HepG2 (cell line): Measurements from ENCODE around the gene RNASE4. TPM values are rescaled to one million over a fixed set of nuclear protein-coding genes. Genes with fewer than 3 reads are reported as not detected.

Source experiments
- ARID2 ChIP-seq: sonication (generic); formaldehyde crosslinking; IDR thresholded peaks from 2 replicates; pipeline ENCODE4 v1.8.1; 2022; ENCODE audit warnings: mild to moderate bottlenecking, missing genetic modification reagents, borderline replicate concordance
- ERF ChIP-seq: IDR thresholded peaks from 2 replicates; pipeline ENCODE4 v1.6.1; 2018; ENCODE audit warnings: missing biosample characterization, missing genetic modification reagents
- FOSL2 ChIP-seq: sonication (generic); formaldehyde crosslinking; IDR thresholded peaks from 2 replicates; pipeline ENCODE4 v1.4.0; 2020; ENCODE audit warnings: missing genetic modification reagents
- HINFP ChIP-seq: sonication (generic); formaldehyde crosslinking; IDR thresholded peaks from 2 replicates; pipeline ENCODE4 v1.4.0; 2020; ENCODE audit warnings: low read depth, mild to moderate bottlenecking, missing genetic modification reagents
- HNRNPUL1 ChIP-seq: fragments of 200-400 bp; formaldehyde crosslinking; IDR thresholded peaks from 2 replicates; pipeline ENCODE4 v1.6.1; 2017; ENCODE audit warnings: low read depth, mild to moderate bottlenecking, low read length, moderate library complexity
- HOXA5 ChIP-seq: sonication (generic); formaldehyde crosslinking; IDR thresholded peaks from 2 replicates; pipeline ENCODE4 v1.4.0; 2020; ENCODE audit warnings: missing genetic modification reagents
- IKZF4 ChIP-seq: sonication (generic); formaldehyde crosslinking; IDR thresholded peaks from 2 replicates; pipeline ENCODE4 v1.5.1; 2020; ENCODE audit warnings: borderline replicate concordance, mild to moderate bottlenecking, low read depth, missing genetic modification reagents; ENCODE audit errors: not compliant biosample characterization
- NBN ChIP-seq: fragments of 450-650 bp; conservative IDR thresholded peaks from 2 replicates; pipeline ENCODE4 v1.6.1; 2017
- NFIB ChIP-seq: sonication (generic); formaldehyde crosslinking; IDR thresholded peaks from 2 replicates; pipeline ENCODE4 v1.9.0; 2021; ENCODE audit warnings: missing genetic modification reagents, mild to moderate bottlenecking, borderline replicate concordance
- NR0B2 ChIP-seq: sonication (generic); formaldehyde crosslinking; IDR thresholded peaks from 2 replicates; pipeline ENCODE4 v1.4.0; 2020; ENCODE audit warnings: mild to moderate bottlenecking, missing genetic modification reagents
- RNF2 ChIP-seq: fragments of 450-650 bp; conservative IDR thresholded peaks from 2 replicates; pipeline ENCODE4 v1.6.1; 2016; ENCODE audit warnings: low read depth
- SNAI1 ChIP-seq: sonication (generic); formaldehyde crosslinking; IDR thresholded peaks from 2 replicates; pipeline ENCODE4 v1.5.0; 2020; ENCODE audit warnings: mild to moderate bottlenecking, missing genetic modification reagents, borderline replicate concordance
- SP2 ChIP-seq: sonication (generic); formaldehyde crosslinking; IDR thresholded peaks from 2 replicates; pipeline ENCODE4 v1.5.1; 2020; ENCODE audit warnings: mild to moderate bottlenecking, missing genetic modification reagents
- U2AF1 ChIP-seq: fragments of 200-400 bp; formaldehyde crosslinking; optimal IDR thresholded peaks from 2 replicates; pipeline ENCODE3; 2017; ENCODE audit warnings: mild to moderate bottlenecking, low read depth, low read length
- ZFP36 ChIP-seq: fragments of 150-350 bp; IDR thresholded peaks from 2 replicates; pipeline ENCODE4 v1.6.1; 2018; ENCODE audit warnings: borderline replicate concordance, low read length, low read depth; ENCODE audit not compliant: partially characterized antibody
- ZNF17 ChIP-seq: sonication (generic); formaldehyde crosslinking; IDR thresholded peaks from 2 replicates; pipeline ENCODE4 v1.5.0; 2020; ENCODE audit warnings: mild to moderate bottlenecking, missing genetic modification reagents
- ZNF230 ChIP-seq: sonication (generic); formaldehyde crosslinking; IDR thresholded peaks from 2 replicates; pipeline ENCODE4 v1.4.0; 2020; ENCODE audit warnings: mild to moderate bottlenecking, missing genetic modification reagents
- ZNF317 ChIP-seq: sonication (generic); formaldehyde crosslinking; IDR thresholded peaks from 2 replicates; pipeline ENCODE4 v1.5.0; 2020; ENCODE audit warnings: mild to moderate bottlenecking, missing genetic modification reagents
- ZNF670 ChIP-seq: sonication (generic); formaldehyde crosslinking; IDR thresholded peaks from 2 replicates; pipeline ENCODE4 v1.8.0; 2022; ENCODE audit warnings: mild to moderate bottlenecking, missing genetic modification reagents, borderline replicate concordance
- ZNF7 ChIP-seq: IDR thresholded peaks from 2 replicates; pipeline ENCODE4 v1.6.1; 2016; ENCODE audit warnings: missing biosample characterization, missing genetic modification reagents
- ZNF776 ChIP-seq: sonication (generic); formaldehyde crosslinking; IDR thresholded peaks from 2 replicates; pipeline ENCODE4 v1.4.0; 2020; ENCODE audit warnings: mild to moderate bottlenecking, missing genetic modification reagents
- ZNF782 ChIP-seq: sonication (generic); formaldehyde crosslinking; IDR thresholded peaks from 2 replicates; pipeline ENCODE4 v1.4.0; 2020; ENCODE audit warnings: missing genetic modification reagents, mild to moderate bottlenecking, borderline replicate concordance
- ZSCAN31 ChIP-seq: sonication (generic); formaldehyde crosslinking; IDR thresholded peaks from 2 replicates; pipeline ENCODE4 v1.5.0; 2020; ENCODE audit warnings: low read depth, mild to moderate bottlenecking, missing genetic modification reagents
- polyA plus RNA-seq, 8 experiments: library from polyadenylated mRNA; depleted of rRNA in 3 of 8; stranded (reverse) in 7 of 8; unstranded in 1 of 8; fragments of >200 nt; fragmentation: Illumina TruSeq in 4 of 8; extraction: Trizol in 4 of 8; gene quantifications; 2 replicates each; pipeline versions ENCODE4 v1.2.1 to v1.2.3, GENCODE V29; 2011 to 2016; ENCODE audit warnings: low read depth in 4 of 8, missing spikeins in 1 of 8, mixed read lengths in 1 of 8; ENCODE audit not compliant: insufficient read depth in 1 of 8
- total RNA-seq, 5 experiments: library from RNA; depleted of rRNA; stranded (reverse); fragments of >200 nt; fragmentation: Illumina TruSeq; extraction: Trizol; gene quantifications; 2 replicates each; pipeline ENCODE4 v1.2.3, GENCODE V29; 2016; ENCODE audit warnings: low read depth in 1 of 5

Gene RNASE4
- total and polyA plus RNA-seq, 2 of the 13 experiments (the other 11 are each of a cell fraction or from before 2014, with no cell fraction given), result 109 to 983 TPM

- TF ChIP-seq U2AF1 (peak; percentile 69), ZSCAN31 (CRISPR knock-in tag) (0 out of 2 replicates have a peak, but pooled peaks have one; percentile 6), ZNF230 (no peak; the same call in 1 of the 2 replicates), FOSL2 (CRISPR knock-in tag) (no peak), IKZF4 (no peak), SNAI1 (CRISPR knock-in tag) (no peak), ZFP36 (no peak), ERF (CRISPR knock-in tag) (no peak), HINFP (no peak), NFIB (CRISPR knock-in tag) (no peak), ZNF17 (CRISPR knock-in tag) (no peak), ZNF7 (CRISPR knock-in tag) (no peak), NBN (no peak), ZNF776 (no peak), RNF2 (no peak), ARID2 (CRISPR knock-in tag) (no peak), SP2 (no peak), ZNF670 (CRISPR knock-in tag) (peak; percentile 11; the same call in 1 of the 2 replicates), HNRNPUL1 (no peak), ZNF782 (CRISPR knock-in tag) (no peak), HOXA5 (CRISPR knock-in tag) (no peak), ZNF317 (CRISPR knock-in tag) (no peak), NR0B2 (CRISPR knock-in tag) (no peak)
Observed at GRCh38 chr14:20682127-20682434, 2.3 kb upstream of the RNASE4 start (continued).
